ENCODE measurements around the gene PSG6. TPM values are rescaled to one million over a fixed set of nuclear protein-coding genes. Genes with fewer than 3 reads are reported as not detected.

The PSG6 gene
- total and polyA plus RNA-seq, 2 of the 8 experiments (the other 6 are each of a cell fraction or from before 2014, with no cell fraction given) = not detected

DNA sequence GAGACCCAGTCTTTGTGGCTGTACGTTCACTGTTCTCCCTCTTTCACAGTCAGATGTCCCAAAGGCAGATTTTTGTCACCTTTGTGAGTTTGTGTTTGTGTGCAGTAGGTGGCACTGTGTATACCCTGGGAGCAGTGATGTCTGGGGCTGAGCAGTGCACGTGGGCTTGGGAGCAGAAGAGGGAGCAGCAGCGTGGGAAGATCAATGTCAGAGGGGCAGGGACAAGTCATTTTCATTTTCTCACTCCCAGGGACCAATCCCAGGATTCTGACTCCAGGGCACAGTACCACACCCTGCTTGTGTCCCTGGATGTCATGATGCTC lies 2.0 kb upstream of the PSG6 start:
- H3K27ac ChIP-seq (ENCODE audit: low read depth, low read length) = no peak overlapping the region
- H2BK120ac ChIP-seq (replicated peaks; ENCODE audit: low read depth, low read length) = no peak overlapping the region
- no peak overlapping the region for H2AFZ ChIP-seq (ENCODE audit: low read length)
- no peak overlapping the region for H4K91ac ChIP-seq (replicated peaks; ENCODE audit: insufficient read length, low read length)
- no peak overlapping the region for H3K14ac ChIP-seq (ENCODE audit: insufficient read length)
- no peak overlapping the region for H2BK5ac ChIP-seq (ENCODE audit: low read depth, low read length)
- H3K36me3 ChIP-seq (ENCODE audit: control insufficient read depth in 2 of 4, insufficient read depth in 4 of 4, low read length in 3 of 4) = no peaks in the 10 kb centered on the region
- H3K4ac ChIP-seq (replicated peaks; ENCODE audit: insufficient read length, low read depth, low read length) = no peak overlapping the region
- H3K27me3 ChIP-seq (replicated peaks in 1 of 4; ENCODE audit: control insufficient read depth in 3 of 4, extremely low read depth in 1 of 4, insufficient read depth in 3 of 4, low read length in 3 of 4) = no peaks in the 10 kb centered on the region
- no peak overlapping the region for H2BK15ac ChIP-seq (ENCODE audit: low read length)
- H3K9ac ChIP-seq (replicated peaks in 1 of 4; ENCODE audit: extremely low read depth in 1 of 4, low read depth in 3 of 4, low read length in 3 of 4) = no peak overlapping the region
- no peak for FAIRE-seq
- no peak for DNase-seq (ENCODE audit: low read depth in 1 of 2, low spot score in 2 of 2)
- H3K18ac ChIP-seq (ENCODE audit: extremely low read depth, low read length) = no peak overlapping the region
- H3K4me3 ChIP-seq (ENCODE audit: extremely low read depth in 1 of 4, insufficient read depth in 2 of 4, low read depth in 3 of 4, low read length in 4 of 4) = no peak overlapping the region
- H4K5ac ChIP-seq (ENCODE audit: insufficient read length, low read depth, low read length) = no peak overlapping the region
- no peaks in the 10 kb centered on the region for H3K4me1 ChIP-seq (replicated peaks in 1 of 4; ENCODE audit: control insufficient read depth in 3 of 4, insufficient read depth in 4 of 4, low read length in 3 of 4)
- no peaks in the 10 kb centered on the region for H3K23me2 ChIP-seq (ENCODE audit: low read depth, low read length)
- ChIA-PET CTCF (ENCODE audit: partially characterized antibody) (interaction anchor here (0.9 kb wide), 1 partner anchor 19 kb away, joined by 3 read pairs; no protein-coding TSS in a partner anchor), POLR2A (ENCODE audit: partially characterized antibody) (no interaction called here)
- no peak overlapping the region for H3K4me2 ChIP-seq (ENCODE audit: insufficient read depth in 1 of 2, low read depth in 2 of 2, low read length in 2 of 2)
- no peak overlapping the region for H2BK20ac ChIP-seq (ENCODE audit: low read length)
- no peak overlapping the region for H3K56ac ChIP-seq (replicated peaks; ENCODE audit: insufficient read length, low read depth, low read length)
- H3K79me2 ChIP-seq (ENCODE audit: control insufficient read depth in 1 of 2, insufficient read depth in 2 of 2, low read length in 2 of 2) = no peaks in the 10 kb centered on the region
- TF ChIP-seq JUND (IDR thresholded peaks at IDR 0.05; ENCODE audit: low read length) (no peak), BCL11A (IDR thresholded peaks at IDR 0.05; ENCODE audit: low read depth in 2 of 2, low read length in 2 of 2) (no peak), CHD1 (IDR thresholded peaks at IDR 0.05; ENCODE audit: low read depth, low read length) (no peak), GABPA (IDR thresholded peaks at IDR 0.05; ENCODE audit: borderline replicate concordance, insufficient read depth, low read length) (no peak)
- TF ChIP-seq, protein P1, sequence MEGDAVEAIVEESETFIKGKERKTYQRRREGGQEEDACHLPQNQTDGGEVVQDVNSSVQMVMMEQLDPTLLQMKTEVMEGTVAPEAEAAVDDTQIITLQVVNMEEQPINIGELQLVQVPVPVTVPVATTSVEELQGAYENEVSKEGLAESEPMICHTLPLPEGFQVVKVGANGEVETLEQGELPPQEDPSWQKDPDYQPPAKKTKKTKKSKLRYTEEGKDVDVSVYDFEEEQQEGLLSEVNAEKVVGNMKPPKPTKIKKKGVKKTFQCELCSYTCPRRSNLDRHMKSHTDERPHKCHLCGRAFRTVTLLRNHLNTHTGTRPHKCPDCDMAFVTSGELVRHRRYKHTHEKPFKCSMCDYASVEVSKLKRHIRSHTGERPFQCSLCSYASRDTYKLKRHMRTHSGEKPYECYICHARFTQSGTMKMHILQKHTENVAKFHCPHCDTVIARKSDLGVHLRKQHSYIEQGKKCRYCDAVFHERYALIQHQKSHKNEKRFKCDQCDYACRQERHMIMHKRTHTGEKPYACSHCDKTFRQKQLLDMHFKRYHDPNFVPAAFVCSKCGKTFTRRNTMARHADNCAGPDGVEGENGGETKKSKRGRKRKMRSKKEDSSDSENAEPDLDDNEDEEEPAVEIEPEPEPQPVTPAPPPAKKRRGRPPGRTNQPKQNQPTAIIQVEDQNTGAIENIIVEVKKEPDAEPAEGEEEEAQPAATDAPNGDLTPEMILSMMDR (IDR thresholded peaks at IDR 0.05; ENCODE audit: control extremely low read depth in 1 of 3, insufficient read depth in 1 of 3, low read depth in 1 of 3, low read length in 3 of 3) = no peak
- TF ChIP-seq, protein P2, sequence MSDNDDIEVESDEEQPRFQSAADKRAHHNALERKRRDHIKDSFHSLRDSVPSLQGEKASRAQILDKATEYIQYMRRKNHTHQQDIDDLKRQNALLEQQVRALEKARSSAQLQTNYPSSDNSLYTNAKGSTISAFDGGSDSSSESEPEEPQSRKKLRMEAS (IDR thresholded peaks at IDR 0.05) = no peak
- H3K9me3 ChIP-seq (ENCODE audit: insufficient read depth in 2 of 2, low read depth in 1 of 2, low read length in 1 of 2) = peaks cover 33 to 72% of the 10 kb centered on the region in 2 experiments
- H3K79me1 ChIP-seq (ENCODE audit: low read depth, low read length) = no peaks in the 10 kb centered on the region
- H3K23ac ChIP-seq (ENCODE audit: insufficient read length) = no peak overlapping the region
- H4K8ac ChIP-seq (ENCODE audit: extremely low read depth, insufficient read depth, low read length) = no peak overlapping the region
- no peaks in the 10 kb centered on the region for H4K20me1 ChIP-seq (replicated peaks in 1 of 2; ENCODE audit: control insufficient read depth in 1 of 2, insufficient read depth in 2 of 2, low read length in 2 of 2)
- H2BK12ac ChIP-seq (ENCODE audit: low read depth, low read length) = no peak overlapping the region
- H2AK5ac ChIP-seq (ENCODE audit: low read depth, low read length) = no peak overlapping the region
- 39% methylated on average over 3 of the region's 3 CpGs; no CpG with 5 or more reads in 1 of the 2 experiments for WGBS, 2 experiments (ENCODE audit: extremely low coverage in 1 of 2, insufficient coverage in 1 of 2, insufficient read length in 1 of 2, insufficient replicate concordance in 2 of 2, low coverage in 1 of 2, low lambda C conversion rate in 2 of 2, missing lambda C conversion rate in 1 of 2)

All from H1 (cell line).